ENCODE results near the gene UQCRQ. TPM values are rescaled to one million over a fixed set of nuclear protein-coding genes. Genes with fewer than 3 reads are reported as not detected.
A peak's percentile ranks its signal among the peaks of the same experiment; 100 is the strongest.

UQCRQ gene
- total and polyA plus RNA-seq, 2 of the 13 experiments (the other 11 are each of a cell fraction or from before 2014, with no cell fraction given), result 257 to 575 TPM

- TF ChIP-seq ETV6 (CRISPR knock-in tag; conservative IDR thresholded peaks at IDR 0.05) (no peak), ATRX (CRISPR knock-in tag; IDR thresholded peaks at IDR 0.05; ENCODE audit: borderline replicate concordance) (no peak), GRHL1 (CRISPR knock-in tag; conservative IDR thresholded peaks at IDR 0.05) (no peak), ZNF792 (CRISPR knock-in tag; IDR thresholded peaks at IDR 0.05) (0 out of 2 replicates have a peak, but pooled peaks have one; percentile 33), DMTF1 (CRISPR knock-in tag; IDR thresholded peaks at IDR 0.05) (no peak), DBP (CRISPR knock-in tag; IDR thresholded peaks at IDR 0.05; ENCODE audit: not compliant biosample characterization) (no peak), MED8 (CRISPR knock-in tag; IDR thresholded peaks at IDR 0.05; ENCODE audit: insufficient replicate concordance) (no peak), SP140L (CRISPR knock-in tag; IDR thresholded peaks at IDR 0.05; ENCODE audit: borderline replicate concordance) (0 out of 2 replicates have a peak, but pooled peaks have one; percentile 52), TBX2 (CRISPR knock-in tag; IDR thresholded peaks at IDR 0.05; ENCODE audit: borderline replicate concordance) (peak; percentile 26; the same call in 1 of the 2 replicates), PATZ1 (CRISPR knock-in tag; IDR thresholded peaks at IDR 0.05) (0 out of 2 replicates have a peak, but pooled peaks have one; percentile 29), POLR2AphosphoS5 (IDR thresholded peaks at IDR 0.05; ENCODE audit: low read depth, low read length) (peak; percentile 41), KLF13 (CRISPR knock-in tag; IDR thresholded peaks at IDR 0.05) (0 out of 2 replicates have a peak, but pooled peaks have one; percentile 33), ATF1 (CRISPR knock-in tag; IDR thresholded peaks at IDR 0.05) (no peak), DZIP1 (CRISPR knock-in tag; IDR thresholded peaks at IDR 0.05) (0 out of 2 replicates have a peak, but pooled peaks have one; percentile 36), ZNF160 (CRISPR knock-in tag; IDR thresholded peaks at IDR 0.05) (peak; percentile 78; the same call in 1 of the 2 replicates), RBAK (CRISPR knock-in tag; IDR thresholded peaks at IDR 0.05) (no peak), FOXO4 (CRISPR knock-in tag; conservative IDR thresholded peaks at IDR 0.05) (no peak)
These were observed 36.6 kb upstream of the UQCRQ start (continued) for GRCh38 chr5:132829742-132830435.
